WTC11 (cell line): ENCODE results near the gene ZNF12.

Experiments
- ATF3 ChIP-seq: sonication (generic); formaldehyde crosslinking; conservative IDR thresholded peaks from 2 replicates; pipeline ENCODE4 v1.8.1; 2022; ENCODE audit warnings: mild to moderate bottlenecking, missing genetic modification reagents
- CTCF ChIP-seq: fragments of 200-600 bp; IDR thresholded peaks from 2 replicates; pipeline ENCODE4 v1.8.0; 2022; ENCODE audit warnings: antibody characterized with exemption
- TEAD1 ChIP-seq: sonication (generic); formaldehyde crosslinking; IDR thresholded peaks from 2 replicates; pipeline ENCODE4 v1.8.0; 2022; ENCODE audit warnings: mild to moderate bottlenecking, missing genetic modification reagents

GRCh38 chr7:6648066-6648814, 58.5 kb downstream of the ZNF12 start:
- TF ChIP-seq CTCF: no peak
- no peak for TF ChIP-seq TEAD1 (CRISPR knock-in tag)
- no peak for TF ChIP-seq ATF3 (CRISPR knock-in tag)
